ENCODE results near the gene GPNMB. TPM values are rescaled to one million over a fixed set of nuclear protein-coding genes. Genes with fewer than 3 reads are reported as not detected.

The GPNMB gene
- polyA plus RNA-seq, 3 donors, result 1.3 to 3.0 (median 1.5) TPM

GRCh38 chr7:23216021-23216420 lies 30.6 kb upstream of the GPNMB start:
- intact Hi-C loops (cut with micrococcal nuclease), result no loop called here
- DNase-seq, result peak; percentile 88 to 95 (median 89)

GRCh38 chr7:23218196-23218595 lies 28.4 kb upstream of the GPNMB start:
- Mint-ChIP-seq H3K27ac (peak overlapping the region in 1 of 7 donors; percentile 47), H3K27me3 (ENCODE audit: low read depth in 3 of 3) (peaks cover 2 to 6% (median 2%) of the 10 kb centered on the region in 3 donors), H3K9me3 (peaks cover 0 to 3% (median 0%) of the 10 kb centered on the region in 7 donors), H3K4me1 (peaks cover 16% of the 10 kb centered on the region), H3K4me3 (no peak overlapping the region), H3K36me3 (no peaks in the 10 kb centered on the region)
- no peaks in the 10 kb centered on the region for H3K27me3 ChIP-seq (ENCODE audit: control insufficient read depth in 2 of 2, insufficient read depth in 2 of 2, low read length in 2 of 2)
- intact Hi-C loops (cut with micrococcal nuclease), result no loop called here
- no peak overlapping the region for H3K27ac ChIP-seq (ENCODE audit: low read depth in 1 of 2, low read length in 2 of 2)
- peak overlapping the region; percentile 6 for H2AFZ ChIP-seq (ENCODE audit: insufficient read depth, low read depth, low read length, poor library complexity, severe bottlenecking)
- no peak overlapping the region for H3K4me2 ChIP-seq (replicated peaks; ENCODE audit: extremely low read depth, low read length, poor library complexity, severe bottlenecking)
- H3K9ac ChIP-seq (ENCODE audit: insufficient read depth, low read length, poor library complexity, severe bottlenecking), result no peak overlapping the region
- peaks cover 16 to 18% of the 10 kb centered on the region in 2 donors for H3K4me1 ChIP-seq (ENCODE audit: control insufficient read depth in 1 of 2, insufficient read depth in 2 of 2, low read length in 2 of 2)
- no peaks in the 10 kb centered on the region for H3K36me3 ChIP-seq (replicated peaks in 1 of 2; ENCODE audit: control insufficient read depth in 1 of 2, insufficient read depth in 2 of 2, low read length in 2 of 2)
- DNase-seq, result no peak
- no peaks in the 10 kb centered on the region for H4K20me1 ChIP-seq (ENCODE audit: insufficient read depth, low read length)
- H3K9me3 ChIP-seq (replicated peaks in 1 of 2; ENCODE audit: control insufficient read depth in 1 of 2, insufficient read depth in 1 of 2, low read length in 2 of 2), result no peaks in the 10 kb centered on the region
- H3K79me2 ChIP-seq (ENCODE audit: insufficient read depth, low read length), result no peaks in the 10 kb centered on the region
- no peak overlapping the region for H3K4me3 ChIP-seq (replicated peaks in 1 of 3; ENCODE audit: low read depth in 2 of 3, low read length in 3 of 3)
- TF ChIP-seq CTCF (IDR thresholded peaks at IDR 0.05), result no peak
- 75% methylated on average over 2 of the region's 3 CpGs for WGBS (ENCODE audit: insufficient coverage)

More at GRCh38 chr7:23216021-23216420, 30.6 kb upstream of the GPNMB start:
- no CpG with 5 or more reads among the region's 2 CpGs for WGBS (ENCODE audit: insufficient coverage)
- H3K9ac ChIP-seq (ENCODE audit: insufficient read depth, low read length, poor library complexity, severe bottlenecking), result no peak overlapping the region
- H3K4me2 ChIP-seq (replicated peaks; ENCODE audit: extremely low read depth, low read length, poor library complexity, severe bottlenecking), result peak overlapping the region; percentile 29
- H4K20me1 ChIP-seq (ENCODE audit: insufficient read depth, low read length), result no peaks in the 10 kb centered on the region
- H3K27ac ChIP-seq (ENCODE audit: low read depth in 1 of 2, low read length in 2 of 2), result peak overlapping the region; percentile 67 to 70
- no peak overlapping the region for H2AFZ ChIP-seq (ENCODE audit: insufficient read depth, low read depth, low read length, poor library complexity, severe bottlenecking)
- H3K4me1 Mint-ChIP-seq, result peaks cover 23% of the 10 kb centered on the region
- no peaks in the 10 kb centered on the region for H3K27me3 ChIP-seq (ENCODE audit: control insufficient read depth in 2 of 2, insufficient read depth in 2 of 2, low read length in 2 of 2)
- no peaks in the 10 kb centered on the region for H3K9me3 ChIP-seq (replicated peaks in 1 of 2; ENCODE audit: control insufficient read depth in 1 of 2, insufficient read depth in 1 of 2, low read length in 2 of 2)
- no peak overlapping the region for H3K4me3 Mint-ChIP-seq
- H3K36me3 ChIP-seq (replicated peaks in 1 of 2; ENCODE audit: control insufficient read depth in 1 of 2, insufficient read depth in 2 of 2, low read length in 2 of 2), result no peaks in the 10 kb centered on the region
- no peaks in the 10 kb centered on the region for H3K36me3 Mint-ChIP-seq
- peaks cover 0 to 2% (median 0%) of the 10 kb centered on the region in 3 donors for H3K27me3 Mint-ChIP-seq (ENCODE audit: low read depth in 3 of 3)
- no peaks in the 10 kb centered on the region for H3K79me2 ChIP-seq (ENCODE audit: insufficient read depth, low read length)
- peaks cover 0 to 3% (median 0%) of the 10 kb centered on the region in 7 donors for H3K9me3 Mint-ChIP-seq
- peaks cover 18 to 21% of the 10 kb centered on the region in 2 donors for H3K4me1 ChIP-seq (ENCODE audit: control insufficient read depth in 1 of 2, insufficient read depth in 2 of 2, low read length in 2 of 2)
- TF ChIP-seq CTCF (IDR thresholded peaks at IDR 0.05), result no peak
- peak overlapping the region; percentile 63 to 87 (median 85) for H3K27ac Mint-ChIP-seq
- H3K4me3 ChIP-seq (replicated peaks in 1 of 3; ENCODE audit: low read depth in 2 of 3, low read length in 3 of 3), result peak overlapping the region in 1 of 3 experiments; percentile 31
